ENCODE measurements around the gene SPAG16.

Gene SPAG16

DNA sequence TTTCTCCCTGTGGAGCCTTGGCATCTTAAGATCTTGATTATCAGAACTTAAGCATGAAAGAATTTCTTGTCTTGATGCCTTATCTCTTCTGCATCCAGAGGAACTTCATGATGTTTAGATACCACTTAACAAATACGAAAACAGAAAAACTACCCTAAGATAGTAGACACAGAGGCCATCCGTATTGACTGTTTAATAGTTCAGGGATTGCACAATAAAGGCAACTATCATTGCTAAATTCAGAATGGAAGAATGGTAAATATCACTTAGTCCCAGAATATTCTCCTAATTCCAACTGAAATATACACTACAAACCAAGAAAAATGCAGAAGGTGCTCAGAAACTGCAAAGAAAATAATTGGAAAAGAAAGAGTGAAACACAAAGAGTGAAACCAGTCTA, 912.0 kb downstream of the SPAG16 start:
- no peak for DNase-seq

DNA sequence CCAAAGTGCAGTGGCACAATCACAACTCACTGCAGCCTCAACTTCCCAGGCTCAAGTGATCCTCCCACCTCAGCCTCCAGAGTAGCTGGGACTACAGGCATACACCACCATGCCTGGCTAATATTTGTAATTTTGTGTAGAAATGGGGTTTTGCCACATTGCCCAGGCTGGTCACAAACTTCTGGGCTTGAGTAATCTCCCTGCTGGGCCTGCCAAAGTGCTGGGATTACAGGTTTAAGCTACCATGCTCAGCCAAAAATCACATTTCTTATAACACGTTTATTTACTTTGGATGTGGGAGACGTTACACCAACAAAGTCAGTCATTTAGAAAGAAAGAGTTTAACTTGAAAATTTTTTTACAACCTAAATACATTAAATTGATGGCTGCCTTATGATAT, 917.6 kb downstream of the SPAG16 start:
- no peak for DNase-seq

DNA sequence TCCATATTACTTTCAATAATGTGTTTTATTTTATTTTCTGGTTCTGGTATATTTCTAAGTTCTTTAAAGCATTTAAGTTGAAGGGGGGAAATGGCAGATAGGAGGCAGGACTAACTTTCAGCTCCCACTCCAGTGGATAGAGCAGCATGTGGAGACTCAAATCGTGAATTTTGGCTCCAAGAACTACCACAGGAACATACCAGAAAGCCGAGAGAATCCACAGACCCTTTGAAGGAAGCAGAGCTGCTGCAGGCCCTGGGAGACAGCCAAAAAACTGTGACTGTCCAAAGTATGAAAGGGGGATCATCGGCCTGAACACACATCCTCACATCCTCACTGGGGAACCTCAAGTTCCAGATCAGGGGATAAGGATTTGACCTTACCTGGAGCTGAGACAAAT, 919.0 kb downstream of the SPAG16 start:
- no peak for DNase-seq

DNA sequence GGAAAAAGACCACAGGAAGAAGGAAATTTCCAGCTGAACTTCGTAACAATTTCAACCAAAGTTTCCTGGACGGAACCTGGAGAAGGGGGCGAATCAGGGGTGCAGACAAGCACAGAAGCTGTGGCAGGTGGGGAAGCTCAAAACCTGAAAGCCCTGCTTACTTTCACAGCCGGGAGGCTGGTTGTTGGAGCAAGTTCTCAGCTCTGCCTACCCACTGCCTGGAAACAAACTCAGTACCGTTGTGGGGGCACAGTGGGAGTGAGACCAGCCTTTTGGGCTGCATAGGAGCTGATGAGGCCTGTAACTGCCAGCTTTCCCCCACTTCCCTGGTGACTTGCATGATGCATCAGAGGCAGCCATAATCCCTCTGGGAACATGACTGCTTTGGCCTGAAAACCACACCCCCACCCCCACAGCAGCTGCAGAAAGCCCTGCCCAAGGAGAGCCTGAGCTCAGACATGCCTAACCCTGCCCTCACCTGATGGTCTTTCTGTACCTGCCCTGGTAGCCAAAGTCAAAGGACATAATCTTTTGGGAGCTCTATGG, 919.6 kb downstream of the SPAG16 start:
- no peak for DNase-seq

DNA sequence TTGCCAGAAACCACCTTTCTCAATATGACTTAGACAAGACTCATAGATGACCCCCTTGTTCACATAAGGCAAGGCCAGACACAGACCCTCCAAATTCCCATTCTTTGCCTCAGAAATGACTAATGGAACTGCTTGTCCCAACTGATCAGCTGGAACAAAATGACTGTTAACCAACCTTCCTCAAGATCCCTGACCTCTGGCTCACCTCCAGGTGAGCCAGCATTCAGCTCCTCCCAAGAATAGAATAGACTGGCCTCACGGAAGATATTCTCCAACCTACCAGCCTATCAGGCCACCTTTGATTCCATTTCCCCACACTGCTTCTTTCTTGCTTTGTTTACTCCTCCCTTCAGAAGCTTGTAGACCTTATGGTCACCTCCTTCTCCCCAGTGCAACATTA, 930.8 kb downstream of the SPAG16 start:
- DNase-seq, result no peak

DNA sequence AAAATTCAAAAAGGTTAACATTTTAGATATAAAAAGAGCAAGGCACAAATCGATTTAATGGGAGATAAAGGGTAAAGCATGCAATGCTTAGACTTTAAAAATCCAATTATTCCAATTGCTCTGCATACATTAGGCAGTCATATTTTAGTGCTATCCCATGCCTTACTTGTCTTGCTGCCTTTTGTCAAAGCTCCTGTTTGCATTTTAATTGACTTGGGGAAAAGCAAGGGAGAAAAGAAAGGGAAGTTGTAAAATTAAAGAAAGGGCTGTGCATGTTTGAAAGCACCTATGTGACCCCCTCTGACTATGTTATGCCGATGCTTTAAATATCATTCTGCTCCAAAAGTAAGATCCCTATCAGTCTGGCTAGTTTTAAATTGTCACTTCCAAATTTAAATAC, 932.9 kb downstream of the SPAG16 start:
- no peak for DNase-seq

DNA sequence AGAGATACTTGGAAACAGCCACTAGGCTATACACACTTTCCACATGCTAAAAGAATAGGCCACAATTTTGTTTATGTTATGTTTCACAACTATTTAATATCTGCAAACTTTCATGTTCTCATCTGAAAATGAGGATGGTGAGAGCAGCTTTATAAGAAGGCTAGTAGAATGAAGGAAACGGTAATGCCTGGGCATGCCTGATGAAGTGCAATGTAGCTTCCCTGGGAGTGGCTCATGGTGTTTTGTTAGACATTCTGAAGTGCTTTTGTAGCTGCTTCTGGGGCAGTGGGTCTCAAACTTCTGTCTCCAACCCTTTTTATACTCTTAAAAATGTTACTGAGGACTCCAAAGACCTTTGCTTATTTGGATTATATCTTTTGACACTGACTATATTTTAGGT, 933.3 kb downstream of the SPAG16 start:
- no peak for DNase-seq

DNA sequence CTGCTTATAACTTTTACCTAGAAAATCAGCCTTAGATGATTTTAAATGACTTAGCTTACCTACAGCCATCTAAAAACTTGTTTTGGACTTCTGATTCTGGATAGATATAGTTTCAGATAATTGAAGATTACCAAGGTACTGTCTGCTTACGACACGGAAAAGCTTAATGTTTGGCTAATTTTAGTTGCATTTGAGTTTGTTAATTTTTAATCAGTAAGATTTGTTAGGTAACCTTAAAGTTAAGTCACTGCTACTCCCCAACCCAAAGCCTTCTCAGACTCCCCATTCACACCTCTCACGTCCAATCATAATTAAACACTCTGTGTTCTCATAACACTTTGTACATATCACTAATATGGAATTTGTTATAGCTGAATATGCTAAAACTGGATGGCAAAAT, 936.0 kb downstream of the SPAG16 start:
- DNase-seq, result no peak

DNA sequence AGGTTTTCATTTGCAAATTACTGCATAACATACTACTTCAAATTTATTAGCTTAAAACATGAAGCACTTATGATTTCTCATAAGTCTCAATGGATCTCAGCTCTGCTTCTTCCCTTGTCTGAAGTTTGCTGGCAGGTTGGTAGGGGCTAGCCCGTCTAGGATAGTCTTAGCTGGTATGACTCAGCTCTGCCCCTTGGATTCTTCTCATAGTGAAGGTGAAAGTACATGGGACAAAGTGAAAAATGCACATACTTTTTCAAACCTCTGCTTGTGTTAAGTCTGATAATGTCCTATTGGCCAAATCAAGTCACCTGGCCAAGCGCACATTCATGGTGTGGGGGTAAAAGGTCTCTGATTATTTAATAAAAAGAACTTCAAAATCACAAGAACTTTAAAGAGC, 941.8 kb downstream of the SPAG16 start:
- no peak for DNase-seq

DNA sequence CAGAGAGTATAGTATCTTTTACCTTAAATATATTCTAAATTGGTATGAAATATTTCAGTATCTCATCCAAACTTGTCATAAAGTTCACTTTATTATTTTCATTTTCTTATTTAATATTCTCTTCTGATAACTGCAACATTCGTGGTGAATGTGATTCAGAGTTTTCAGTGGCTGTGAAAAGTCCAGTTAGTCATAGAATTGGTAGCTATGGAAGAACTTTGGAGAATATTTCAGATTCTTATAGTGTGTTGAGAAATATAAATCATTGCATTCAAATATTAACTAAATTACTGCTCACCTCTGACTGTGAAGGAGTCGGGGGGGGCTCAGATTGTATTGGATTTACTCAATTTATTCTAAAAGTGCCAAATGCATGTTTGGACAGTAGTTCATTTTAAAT, 948.0 kb downstream of the SPAG16 start:
- DNase-seq, result no peak

DNA sequence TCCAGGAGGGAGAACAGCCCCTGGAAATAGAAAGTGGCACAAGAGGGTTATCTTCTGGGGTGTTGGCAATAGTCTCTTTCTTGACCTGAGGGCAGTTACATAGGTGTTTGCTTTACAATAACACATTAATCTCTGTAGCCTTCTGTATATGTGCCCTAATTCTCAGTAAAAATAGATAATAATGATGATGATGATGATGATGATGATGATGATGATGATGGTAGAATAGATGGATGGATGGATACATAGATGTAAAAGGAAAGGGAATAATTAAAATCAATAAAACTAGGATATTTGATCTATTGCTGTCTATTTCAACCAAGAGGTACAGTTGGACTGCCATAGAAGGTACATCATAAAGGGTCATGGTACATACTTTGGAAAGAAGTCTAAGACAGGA, 948.9 kb downstream of the SPAG16 start:
- no peak for DNase-seq

DNA sequence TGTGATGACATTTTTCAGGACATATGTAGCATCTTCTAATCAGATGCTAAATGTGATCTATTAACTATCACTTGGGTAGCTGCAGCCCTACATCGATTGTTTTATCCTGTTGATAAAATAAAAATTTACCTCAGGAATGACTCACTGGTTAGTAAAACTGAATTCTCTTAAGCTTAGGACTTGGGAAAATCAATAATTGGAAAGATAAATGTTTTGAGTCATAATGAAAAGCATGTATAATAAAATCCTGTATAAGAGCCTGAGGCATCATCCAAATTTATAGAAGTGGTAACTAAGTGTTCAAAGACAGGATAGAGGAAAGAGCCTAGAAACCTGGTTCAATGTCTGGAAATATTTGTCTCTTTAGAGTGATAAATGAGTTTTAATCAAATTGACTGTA, 958.5 kb downstream of the SPAG16 start:
- DNase-seq, result no peak

DNA sequence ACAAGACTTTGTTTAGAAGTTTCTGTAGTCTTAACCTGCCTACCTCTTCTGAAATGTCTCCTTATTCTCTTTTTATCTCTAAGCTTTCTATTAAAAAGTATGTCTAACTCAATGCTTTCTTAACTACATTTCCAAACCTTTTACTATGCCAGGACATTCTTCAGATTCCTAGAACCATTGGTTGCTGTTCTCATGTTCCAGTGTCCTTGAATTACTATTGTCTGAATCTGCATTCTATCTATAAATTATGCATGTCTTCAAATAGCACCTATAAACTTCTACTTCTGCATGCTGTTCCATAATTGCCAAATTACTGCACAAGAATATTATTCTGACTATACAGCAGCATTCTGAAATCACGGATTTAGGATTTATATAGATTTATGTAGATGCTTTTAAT, 960.6 kb downstream of the SPAG16 start:
- no peak for DNase-seq

DNA sequence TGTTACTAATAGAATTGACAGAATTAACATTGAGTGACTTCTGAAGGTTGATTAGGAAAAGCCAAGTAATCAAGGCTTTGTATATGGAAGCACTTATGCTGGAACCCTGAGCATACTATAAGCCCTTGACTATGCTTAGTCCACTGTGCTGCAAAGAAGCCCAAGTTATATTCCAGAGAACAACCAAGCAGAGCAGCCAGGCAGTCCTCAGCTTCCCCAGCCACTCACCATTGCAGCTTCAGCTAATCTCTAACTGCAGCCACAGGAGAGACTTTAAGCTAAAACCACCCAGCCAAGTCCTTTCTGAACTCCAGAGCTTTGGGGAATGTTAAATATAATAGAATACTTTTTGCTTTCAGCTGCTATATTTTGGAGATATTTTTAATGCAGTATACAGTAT, 962.2 kb downstream of the SPAG16 start:
- DNase-seq, result no peak

DNA sequence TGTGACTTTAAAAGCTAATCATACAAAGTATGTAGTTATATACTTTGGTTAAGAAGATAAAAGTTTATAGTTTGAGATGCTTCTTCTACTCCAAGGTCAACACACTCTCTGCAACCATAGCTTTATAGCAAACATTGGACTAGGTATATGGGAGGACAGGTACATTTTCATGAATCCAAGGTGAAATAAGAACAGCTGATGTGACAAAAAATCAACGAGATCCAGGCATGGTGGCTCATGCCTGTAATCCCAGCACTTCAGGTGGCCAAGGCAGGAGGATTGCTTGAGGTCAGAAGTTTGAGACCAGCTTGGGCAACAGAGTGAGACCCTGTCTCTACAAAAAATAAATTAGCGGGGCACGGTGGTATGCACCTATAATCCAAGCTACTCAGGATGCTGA, 963.3 kb downstream of the SPAG16 start:
- no peak for DNase-seq

DNA sequence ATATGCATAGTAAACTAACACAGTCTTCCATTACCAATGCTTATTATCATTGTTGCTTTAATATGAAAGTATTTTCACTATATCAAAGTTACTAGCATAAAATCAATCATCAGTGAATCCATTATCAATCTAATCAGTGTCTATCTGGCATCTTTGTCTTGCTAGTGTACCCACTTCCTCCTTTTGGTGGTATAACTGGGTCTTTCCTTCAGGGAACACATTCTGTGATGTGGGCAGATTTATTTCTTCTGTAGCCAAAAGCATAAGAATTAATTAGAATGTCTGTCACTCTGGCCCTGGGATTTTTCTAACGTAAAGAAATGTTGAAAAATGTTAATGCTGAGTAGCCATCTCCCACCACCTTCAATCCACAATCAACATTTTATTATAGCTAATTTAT, 970.8 kb downstream of the SPAG16 start:
- no peak for DNase-seq

DNA sequence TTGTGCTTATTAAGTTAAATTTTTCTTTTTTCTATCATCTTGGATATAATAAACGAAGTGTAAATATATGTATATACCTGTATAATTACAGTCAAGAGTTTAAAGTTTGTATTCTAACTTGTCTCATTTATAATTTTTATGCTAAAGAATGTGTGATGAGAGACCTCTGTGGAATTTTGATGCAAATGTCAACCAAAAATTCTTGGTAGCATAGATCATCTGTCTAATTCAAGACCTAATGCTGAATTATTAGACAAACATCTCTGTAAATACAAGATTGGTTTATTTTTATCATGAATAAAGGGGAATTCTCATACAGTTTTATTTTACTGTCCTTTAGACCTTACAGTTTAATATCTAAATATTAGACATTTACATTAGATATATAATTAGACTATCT, 977.4 kb downstream of the SPAG16 start:
- DNase-seq, result no peak

DNA sequence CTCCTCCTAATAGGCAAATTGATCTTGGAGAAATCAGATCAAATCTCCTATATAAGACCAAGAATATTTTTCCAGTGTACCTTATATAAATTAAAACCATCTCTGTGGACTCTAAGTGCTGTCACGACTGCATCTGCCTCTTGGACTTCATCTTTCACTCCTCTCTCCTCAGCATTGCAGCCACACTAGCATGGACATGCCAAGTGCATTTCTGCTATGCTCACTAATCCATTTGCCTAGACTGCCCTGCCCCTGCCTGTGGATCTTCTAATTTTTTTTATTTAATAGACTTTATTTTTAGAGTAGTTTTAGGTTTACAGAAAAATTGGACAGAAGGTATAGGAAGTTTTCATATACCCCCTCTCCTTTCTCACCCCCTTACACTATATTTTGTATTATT, 979.9 kb downstream of the SPAG16 start:
- DNase-seq, result no peak

DNA sequence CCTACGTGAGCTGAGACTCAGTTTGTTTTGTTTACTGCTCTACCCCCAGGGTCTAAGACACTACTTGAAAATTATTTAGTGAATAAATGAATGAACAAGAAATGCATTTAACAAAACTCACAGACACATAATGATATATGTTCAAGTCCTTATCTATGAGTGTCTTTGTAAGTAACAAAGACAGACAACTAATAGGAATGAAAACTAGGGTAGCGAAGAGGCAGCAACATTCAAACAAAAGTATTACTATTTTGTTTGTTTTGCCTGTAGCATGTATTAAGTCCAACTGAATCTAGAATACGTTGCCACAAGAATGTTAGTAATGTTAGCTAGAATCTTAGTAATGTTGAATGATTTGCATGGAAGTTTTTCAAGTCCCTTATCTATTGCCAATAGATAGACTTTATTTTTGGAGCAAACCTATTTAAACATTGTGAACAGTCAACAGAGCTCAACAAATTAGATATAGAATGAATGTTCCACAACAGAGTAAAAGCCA, 981.8 kb downstream of the SPAG16 start:
- DNase-seq, result no peak

DNA sequence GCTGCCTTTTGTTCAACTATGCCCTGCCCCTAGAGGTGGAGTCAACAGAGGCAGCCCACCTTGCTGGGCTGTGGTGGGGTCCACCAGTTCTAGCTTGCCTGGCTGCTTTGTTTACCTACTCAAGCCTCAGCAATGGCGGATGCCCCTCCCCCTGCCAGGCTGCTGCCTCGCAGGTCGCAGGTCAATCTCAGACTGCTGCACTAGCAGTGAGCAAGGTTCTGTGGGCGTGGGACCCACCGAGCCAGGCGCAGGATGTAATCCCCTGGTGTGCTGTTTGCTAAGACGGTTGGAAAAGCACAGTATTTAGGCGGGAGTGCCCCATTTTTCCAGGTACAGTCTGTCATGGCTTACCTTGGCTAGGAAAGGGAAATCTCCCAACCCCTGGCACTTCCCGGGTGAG, 993.6 kb downstream of the SPAG16 start:
- no peak for DNase-seq

DNA sequence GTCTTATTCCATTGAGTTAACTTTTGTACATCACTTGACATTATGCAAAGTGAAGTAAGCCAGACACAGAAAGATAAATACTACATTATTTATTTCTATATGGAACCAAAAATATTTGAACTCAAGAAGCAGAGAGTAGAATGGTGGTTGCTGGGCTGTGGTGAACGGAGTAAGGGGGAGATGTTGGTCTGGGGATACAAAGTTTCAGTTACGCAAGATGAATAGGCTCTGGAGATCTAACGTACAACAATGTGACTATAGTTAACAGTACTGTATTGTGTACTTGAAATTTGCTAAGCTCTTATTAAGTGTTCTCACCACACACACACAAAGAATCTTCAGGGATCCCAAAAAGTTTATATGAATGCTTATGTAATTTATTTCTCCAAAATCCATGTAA, 1001.7 kb downstream of the SPAG16 start:
- DNase-seq, result no peak

DNA sequence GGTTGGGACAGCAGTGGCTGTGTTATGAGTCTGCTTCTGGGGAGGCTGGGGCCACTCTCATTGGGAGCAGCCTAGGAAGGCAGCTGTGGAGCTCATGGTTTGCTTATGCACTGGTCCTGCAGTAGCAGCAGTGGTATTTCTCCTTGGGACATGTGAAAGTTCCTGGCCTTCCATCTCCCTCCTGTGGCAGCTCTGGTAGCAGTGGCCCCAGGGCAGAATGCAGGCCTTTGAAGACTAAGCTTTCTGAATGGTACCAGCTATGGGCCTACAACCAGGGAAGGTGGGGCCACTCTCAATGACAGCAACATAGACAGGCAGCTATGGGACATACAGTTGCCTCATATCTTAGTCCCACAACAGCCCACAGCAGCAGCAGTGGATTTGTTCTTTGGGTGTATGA, 1009.3 kb downstream of the SPAG16 start:
- no peak for DNase-seq

DNA sequence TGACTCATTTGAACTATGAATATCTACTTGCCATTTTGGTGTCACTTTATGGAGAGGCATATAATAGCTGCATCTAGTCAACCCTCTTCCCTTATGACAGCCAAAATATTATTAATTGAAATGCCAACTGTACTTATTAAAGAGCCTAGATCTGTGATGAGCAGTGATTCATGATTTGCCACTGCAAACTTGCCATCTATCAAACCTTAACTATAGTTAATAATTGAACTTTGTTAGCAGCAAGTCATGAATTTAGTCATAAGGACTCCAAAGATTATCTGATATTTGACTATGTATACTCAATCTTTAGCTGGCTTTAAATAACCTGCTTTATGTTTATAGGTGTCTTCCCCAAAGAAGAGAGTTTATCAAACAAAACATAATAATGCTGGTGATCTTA, 1010.2 kb downstream of the SPAG16 start:
- no peak for DNase-seq

DNA sequence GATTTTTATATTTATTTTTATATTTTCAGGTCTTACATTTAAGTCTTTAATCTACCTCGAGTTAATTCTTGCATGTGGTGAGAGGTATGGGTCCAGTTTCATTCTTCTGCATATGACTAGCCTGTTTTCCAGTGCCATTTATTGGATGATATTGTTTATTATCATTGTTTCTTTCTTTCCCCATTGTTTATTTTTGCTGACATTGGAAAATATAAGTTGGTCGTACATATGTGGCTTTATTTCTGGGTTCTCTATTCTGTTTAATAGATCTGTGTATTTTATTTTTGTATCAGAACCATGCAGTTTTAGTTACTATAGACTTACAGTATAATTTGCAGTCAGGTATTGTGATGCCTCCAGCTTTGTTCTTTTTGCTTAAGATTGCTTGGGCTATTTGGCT, 1013.2 kb downstream of the SPAG16 start:
- no peak for DNase-seq

DNA sequence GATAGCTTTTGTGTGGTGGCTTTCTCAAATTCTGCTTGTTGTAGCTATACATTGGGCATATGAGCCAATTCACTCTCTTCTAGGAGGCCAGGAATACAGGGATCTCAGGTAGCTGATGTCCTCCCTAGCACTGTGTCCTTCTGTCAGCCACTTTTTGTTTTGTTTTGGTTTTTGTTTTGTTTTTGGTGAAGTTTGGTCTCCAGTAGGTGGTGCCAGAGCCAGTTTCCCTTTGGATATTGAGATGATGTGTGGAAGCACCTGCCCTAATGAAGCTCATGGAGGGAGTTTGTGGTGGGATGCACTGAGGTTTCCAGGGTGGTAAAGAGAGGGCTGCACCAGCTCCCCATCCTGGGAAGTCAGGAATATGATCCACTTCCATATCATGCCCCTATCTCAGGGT, 1026.1 kb downstream of the SPAG16 start:
- DNase-seq, result no peak

DNA sequence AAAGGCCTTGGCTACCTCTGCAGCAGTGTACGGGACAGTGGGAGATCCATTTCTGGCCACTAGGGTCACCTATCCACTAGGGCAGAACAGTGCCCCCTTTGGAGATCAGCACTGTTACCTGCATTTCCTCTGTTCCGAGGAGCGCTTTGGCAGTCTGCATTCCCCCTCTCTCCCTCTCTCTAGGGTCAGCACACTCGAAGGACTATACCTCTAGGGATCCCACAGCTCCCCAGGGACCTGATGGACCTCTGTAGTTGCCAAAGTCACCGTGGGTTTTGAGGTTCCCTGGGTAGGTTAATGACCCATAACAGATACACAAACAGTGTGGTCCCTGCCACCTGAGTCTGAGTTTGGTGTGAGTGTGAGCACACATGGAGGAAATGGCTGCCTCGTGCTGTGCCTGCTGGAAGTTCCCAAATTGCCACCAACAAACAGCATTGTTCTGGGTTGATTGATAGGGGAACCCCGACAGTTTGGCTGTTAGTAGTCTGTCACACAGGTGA, 1026.8 kb downstream of the SPAG16 start:
- DNase-seq, result no peak

Measured in activated CD8-positive, alpha-beta memory T cell treated with anti-CD3 and anti-CD28 coated beads, Interleukin-2, amount 50 U/mL, for 48 hours (primary cell).